GM12865 (cell line): ENCODE measurements around the gene UBAC2.

Experiments used
- DNase-seq: peaks from one replicate; pipeline ENCODE4 v3.0.0; 2010; ENCODE audit warnings: low read depth
- H3K4me3 ChIP-seq: 2 replicates; pipeline ENCODE4 v1.5.1; 2011; ENCODE audit warnings: mild to moderate bottlenecking, low read depth, low read length, control low read depth
- CTCF ChIP-seq: IDR thresholded peaks from 2 replicates; pipeline ENCODE4 v1.5.1; 2011; ENCODE audit warnings: low read length, control low read depth, low read depth, inconsistent platforms; ENCODE audit not compliant: insufficient read depth; ENCODE audit errors: missing control alignments

Gene UBAC2

GRCh38 chr13:99383946-99384345 is 183.3 kb downstream of the UBAC2 start:
- no peak for DNase-seq

GRCh38 chr13:99384468-99384867 is 183.8 kb downstream of the UBAC2 start:
- no peak for DNase-seq
- no peak overlapping the region for H3K4me3 ChIP-seq
- no peak for TF ChIP-seq CTCF

More at GRCh38 chr13:99383946-99384345, 183.3 kb downstream of the UBAC2 start:
- H3K4me3 ChIP-seq, result no peak overlapping the region
- no peak for TF ChIP-seq CTCF

DNA sequence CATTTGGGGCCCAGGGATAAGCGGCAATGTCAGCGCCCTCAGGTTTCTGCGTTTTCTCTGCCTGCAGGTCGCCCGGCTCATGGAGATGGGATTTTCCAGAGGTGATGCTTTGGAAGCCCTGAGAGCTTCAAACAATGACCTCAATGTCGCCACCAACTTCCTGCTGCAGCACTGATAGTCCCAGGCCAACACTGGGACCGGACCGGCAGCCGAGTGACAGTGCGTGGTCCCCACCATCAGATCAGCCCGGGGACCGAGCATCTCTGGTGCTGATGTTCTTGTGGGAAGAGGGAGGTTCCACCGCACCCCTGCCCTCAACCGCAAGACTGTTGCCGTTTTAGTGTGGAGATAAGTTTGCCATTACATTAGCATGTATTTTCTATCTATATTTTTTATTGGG is 184.5 kb downstream of the UBAC2 start:
- DNase-seq, result no peak
- TF ChIP-seq CTCF, result no peak
- H3K4me3 ChIP-seq, result no peak overlapping the region

DNA sequence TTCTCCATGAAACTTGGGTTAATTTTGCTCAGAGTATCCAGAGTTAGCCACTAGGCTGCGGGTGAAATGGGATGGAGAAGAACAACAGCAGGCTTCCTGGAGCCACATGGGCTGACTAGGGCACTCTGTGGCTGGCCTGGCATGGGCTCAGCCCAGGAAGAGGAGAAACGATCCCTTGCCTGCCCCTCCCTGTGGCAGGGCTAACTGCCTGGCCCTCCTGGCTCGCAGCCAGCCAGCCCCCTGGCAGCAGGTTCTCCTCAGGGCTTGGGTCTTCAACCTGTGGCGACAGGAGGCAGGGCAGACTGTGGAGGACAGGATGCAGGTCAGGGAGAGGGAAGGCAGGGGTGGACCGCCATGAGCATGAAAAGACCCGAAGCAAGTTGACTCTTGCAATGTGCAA is 185.3 kb downstream of the UBAC2 start:
- H3K4me3 ChIP-seq, result no peak overlapping the region
- TF ChIP-seq CTCF, result no peak
- no peak for DNase-seq

GRCh38 chr13:99386495-99386894 is 185.8 kb downstream of the UBAC2 start:
- no peak for DNase-seq
- no peak for TF ChIP-seq CTCF
- H3K4me3 ChIP-seq, result no peak overlapping the region

DNA sequence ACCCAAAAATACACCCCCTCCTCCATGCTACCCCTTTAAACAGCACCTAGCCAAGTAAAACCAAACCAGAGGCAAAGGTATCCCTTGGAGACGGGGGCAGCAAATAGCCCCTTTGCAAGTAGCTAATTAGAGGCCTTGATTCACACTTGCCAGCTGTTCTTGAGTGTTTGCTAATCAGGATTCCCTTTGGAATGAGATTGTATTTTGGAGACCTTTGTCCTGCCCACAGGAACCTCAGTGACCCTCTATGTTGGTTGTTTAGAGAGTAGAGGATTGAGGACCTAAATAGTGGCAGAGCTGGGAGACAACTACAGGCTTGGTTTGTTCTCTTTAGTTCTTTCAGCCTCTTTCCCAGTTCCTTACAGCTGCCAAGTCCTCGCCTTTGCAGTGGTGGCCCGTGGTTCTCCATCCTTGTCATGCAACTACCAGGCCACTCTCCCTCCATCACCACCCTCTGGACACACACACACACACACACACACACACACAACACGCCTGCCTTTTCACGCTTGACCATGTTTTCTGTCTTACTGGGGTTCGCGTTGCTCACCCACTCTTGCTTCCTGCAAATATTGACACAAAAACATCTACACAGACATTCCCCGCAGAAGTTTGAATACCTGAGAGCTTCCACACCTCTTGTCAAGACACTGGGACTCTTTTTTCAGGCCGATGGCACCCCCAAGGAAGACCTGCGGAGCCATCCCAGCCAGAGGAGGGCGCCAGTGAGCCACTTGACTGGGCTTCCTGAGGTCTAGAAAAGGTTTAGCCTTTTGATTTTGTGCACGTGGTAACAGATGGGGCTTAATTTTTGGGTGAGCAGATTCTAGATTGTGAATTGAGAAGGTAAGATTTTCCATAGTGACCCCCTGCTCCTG is 186.5 kb downstream of the UBAC2 start:
- DNase-seq, result peak; percentile 90
- H3K4me3 ChIP-seq, result no peak overlapping the region
- peak; percentile 89 for TF ChIP-seq CTCF
